ENCODE data around the gene SPATS2. TPM values are rescaled to one million over a fixed set of nuclear protein-coding genes. Genes with fewer than 3 reads are reported as not detected.

The SPATS2 gene
- total and polyA plus RNA-seq, 5 donors from 2014 or later, result 2.4 to 5.5 (median 4.2) TPM

DNA sequence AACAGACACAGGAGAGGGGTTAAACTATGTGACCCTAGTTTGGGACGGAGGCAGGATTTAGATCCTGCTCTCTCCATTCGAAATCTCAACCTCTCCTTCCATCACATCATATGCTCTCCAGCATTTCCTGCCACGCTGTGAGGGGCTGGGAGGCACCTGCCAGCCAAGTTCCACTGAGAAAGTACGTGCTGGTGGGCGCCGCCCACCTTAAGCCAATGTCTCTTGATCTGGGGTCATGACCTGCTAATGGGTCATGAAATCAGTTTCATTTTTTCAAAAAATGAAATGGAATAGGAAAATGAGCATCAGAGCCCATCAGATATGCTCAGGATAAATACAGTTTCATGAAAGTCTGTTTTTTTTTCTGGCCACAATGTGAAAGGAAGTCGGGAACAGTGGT is 193.4 kb downstream of the SPATS2 start:
- H3K4me3 ChIP-seq (ENCODE audit: low read depth, low read length), result no peak overlapping the region
- H3K4me3 Mint-ChIP-seq, result no peak overlapping the region
- peaks cover 77% of the 10 kb centered on the region for H3K36me3 ChIP-seq (ENCODE audit: control insufficient read depth, insufficient read depth, low read length)
- H3K27me3 ChIP-seq (ENCODE audit: control insufficient read depth, insufficient read depth, low read length), result no peaks in the 10 kb centered on the region
- peaks cover 35% of the 10 kb centered on the region for H3K36me3 Mint-ChIP-seq
- H3K27ac Mint-ChIP-seq, result peak overlapping the region in 1 of 3 donors; percentile 8
- DNase-seq (no peak), ATAC-seq (ENCODE audit: low read depth in 2 of 2) (no peak)
- no peaks in the 10 kb centered on the region for H3K9me3 Mint-ChIP-seq
- H3K9me3 ChIP-seq (ENCODE audit: control insufficient read depth in 2 of 2, low read length in 2 of 2), result no peaks in the 10 kb centered on the region
- H3K27me3 Mint-ChIP-seq, result no peaks in the 10 kb centered on the region
- H3K4me1 ChIP-seq (ENCODE audit: control insufficient read depth, insufficient read depth, low read length, poor library complexity, severe bottlenecking), result peaks cover 16% of the 10 kb centered on the region
- no peak overlapping the region for H3K27ac ChIP-seq (ENCODE audit: insufficient read depth, low read length, poor library complexity, severe bottlenecking)
- H3K4me1 Mint-ChIP-seq, result peaks cover 5 to 31% (median 18%) of the 10 kb centered on the region in 4 donors

- Mint-ChIP-seq H3K4me3 (peak overlapping the region in 1 of 4 donors; percentile 66), H3K27me3 (no peaks in the 10 kb centered on the region), H3K4me1 (peaks cover 5 to 39% (median 19%) of the 10 kb centered on the region in 4 donors), H3K36me3 (peaks cover 31% of the 10 kb centered on the region), H3K27ac (peak overlapping the region in 1 of 3 donors; percentile 50), H3K9me3 (no peaks in the 10 kb centered on the region)
- Histone ChIP-seq H3K27me3 (ENCODE audit: control insufficient read depth, insufficient read depth, low read length) (no peaks in the 10 kb centered on the region), H3K4me3 (ENCODE audit: low read depth, low read length) (no peak overlapping the region), H3K4me1 (ENCODE audit: control insufficient read depth, insufficient read depth, low read length, poor library complexity, severe bottlenecking) (peaks cover 30% of the 10 kb centered on the region), H3K27ac (ENCODE audit: insufficient read depth, low read length, poor library complexity, severe bottlenecking) (no peak overlapping the region), H3K9me3 (ENCODE audit: control insufficient read depth in 2 of 2, low read length in 2 of 2) (no peaks in the 10 kb centered on the region), H3K36me3 (ENCODE audit: control insufficient read depth, insufficient read depth, low read length) (peaks cover 69% of the 10 kb centered on the region)
- ATAC-seq (ENCODE audit: low read depth in 2 of 2), result no peak
- no peak for DNase-seq
Measured at GRCh38 chr12:49562233-49562632, 195.0 kb downstream of the SPATS2 start.

- Mint-ChIP-seq H3K36me3 (peaks cover 31% of the 10 kb centered on the region), H3K9me3 (no peaks in the 10 kb centered on the region), H3K27ac (no peak overlapping the region), H3K4me3 (peak overlapping the region in 2 of 4 donors; percentile 63 to 82), H3K4me1 (peaks cover 7 to 44% (median 23%) of the 10 kb centered on the region in 4 donors), H3K27me3 (no peaks in the 10 kb centered on the region)
- Histone ChIP-seq H3K36me3 (ENCODE audit: control insufficient read depth, insufficient read depth, low read length) (peaks cover 66% of the 10 kb centered on the region), H3K4me3 (ENCODE audit: low read depth, low read length) (no peak overlapping the region), H3K4me1 (ENCODE audit: control insufficient read depth, insufficient read depth, low read length, poor library complexity, severe bottlenecking) (peaks cover 35% of the 10 kb centered on the region), H3K9me3 (ENCODE audit: control insufficient read depth in 2 of 2, low read length in 2 of 2) (no peaks in the 10 kb centered on the region), H3K27ac (ENCODE audit: insufficient read depth, low read length, poor library complexity, severe bottlenecking) (no peak overlapping the region), H3K27me3 (ENCODE audit: control insufficient read depth, insufficient read depth, low read length) (no peaks in the 10 kb centered on the region)
- ATAC-seq (ENCODE audit: low read depth in 2 of 2), result no peak
- DNase-seq, result no peak
Measured at GRCh38 chr12:49562831-49563230, 195.6 kb downstream of the SPATS2 start.

DNA sequence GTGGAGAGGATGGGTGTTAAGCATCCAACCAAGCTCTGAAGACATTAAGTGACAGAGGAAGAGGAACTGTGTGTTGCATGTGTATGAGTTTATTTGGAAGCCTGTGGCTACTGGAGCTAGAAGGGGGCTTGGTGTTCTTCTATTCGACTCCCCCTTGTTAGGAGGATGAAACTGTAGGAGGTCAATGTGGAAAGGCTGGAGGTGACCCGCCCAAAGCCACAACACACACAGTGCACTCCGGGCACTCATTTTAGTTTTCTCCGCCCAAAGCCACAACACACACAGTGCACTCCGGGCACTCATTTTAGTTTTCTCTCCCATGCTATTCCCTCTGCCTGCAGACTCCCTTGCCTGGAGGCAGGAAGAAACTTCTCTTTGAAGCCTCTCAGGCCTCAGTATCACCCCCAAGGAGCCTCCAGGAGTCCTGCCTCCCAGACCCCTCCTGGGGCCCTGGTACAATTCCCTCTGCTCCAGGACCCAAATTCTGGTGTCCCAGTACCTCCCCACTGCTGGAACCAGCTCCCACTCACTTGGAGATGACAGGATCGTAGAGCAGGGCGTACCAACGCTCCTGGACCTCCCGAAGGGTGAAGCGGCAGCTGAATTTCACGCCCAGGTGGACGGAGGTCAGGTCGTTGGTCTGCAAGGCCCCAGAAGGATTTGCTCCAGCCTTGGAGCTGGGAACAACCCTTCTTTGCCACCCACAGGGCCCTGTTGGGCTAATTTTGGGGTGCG is 196.9 kb downstream of the SPATS2 start:
- H3K9me3 ChIP-seq (ENCODE audit: control insufficient read depth in 2 of 2, low read length in 2 of 2), result no peaks in the 10 kb centered on the region
- Mint-ChIP-seq H3K4me1 (peaks cover 12 to 56% (median 33%) of the 10 kb centered on the region in 4 donors), H3K4me3 (peak overlapping the region in 3 of 4 donors; percentile 46 to 82 (median 75)), H3K27me3 (no peaks in the 10 kb centered on the region), H3K27ac (peak overlapping the region in 2 of 3 donors; percentile 29 to 76), H3K9me3 (no peaks in the 10 kb centered on the region), H3K36me3 (peaks cover 27% of the 10 kb centered on the region)
- H3K27ac ChIP-seq (ENCODE audit: insufficient read depth, low read length, poor library complexity, severe bottlenecking), result no peak overlapping the region
- DNase-seq, result no peak
- no peak overlapping the region for H3K4me3 ChIP-seq (ENCODE audit: low read depth, low read length)
- ATAC-seq (ENCODE audit: low read depth in 2 of 2), result no peak
- H3K36me3 ChIP-seq (ENCODE audit: control insufficient read depth, insufficient read depth, low read length), result peaks cover 54% of the 10 kb centered on the region
- no peaks in the 10 kb centered on the region for H3K27me3 ChIP-seq (ENCODE audit: control insufficient read depth, insufficient read depth, low read length)
- peaks cover 44% of the 10 kb centered on the region for H3K4me1 ChIP-seq (ENCODE audit: control insufficient read depth, insufficient read depth, low read length, poor library complexity, severe bottlenecking)

DNA sequence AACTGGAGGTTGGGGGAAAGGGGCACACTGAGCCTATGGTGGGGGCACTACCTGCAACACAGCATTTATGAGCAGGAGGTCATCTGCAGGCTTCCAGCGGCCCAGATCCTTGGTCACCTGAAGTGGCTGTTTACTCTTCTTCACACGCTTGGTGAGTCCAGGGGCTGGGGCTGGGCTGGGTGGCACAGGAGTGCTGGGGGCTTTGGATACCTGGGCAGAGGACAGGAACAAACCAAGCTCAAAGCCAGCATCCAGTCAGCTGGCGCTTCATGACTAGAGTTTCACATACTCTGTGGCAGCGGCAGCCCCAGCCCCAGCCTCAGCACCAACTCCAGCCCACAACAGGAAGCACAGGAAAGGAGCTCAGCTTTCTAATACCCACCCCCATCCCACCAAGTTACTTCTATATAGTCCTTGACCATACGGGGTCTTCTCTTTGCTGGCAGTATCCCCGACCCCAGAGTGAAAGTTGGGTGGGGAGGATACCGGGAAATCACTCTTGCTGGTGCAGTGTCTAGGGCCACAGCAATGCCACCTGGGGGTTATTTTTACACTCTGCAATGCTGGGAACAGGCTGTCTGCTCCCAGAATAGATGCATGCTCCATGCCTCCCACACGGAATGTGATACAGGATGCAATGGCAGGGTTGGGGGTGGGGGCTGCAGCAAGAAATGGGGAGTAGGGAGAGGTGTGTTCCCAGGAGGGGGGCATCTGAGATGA is 197.6 kb downstream of the SPATS2 start:
- no peaks in the 10 kb centered on the region for H3K27me3 Mint-ChIP-seq
- DNase-seq (peak in 1 of 3 donors; percentile 31), ATAC-seq (ENCODE audit: low read depth in 2 of 2) (no peak)
- peaks cover 12 to 58% (median 33%) of the 10 kb centered on the region in 4 donors for H3K4me1 Mint-ChIP-seq
- H3K27ac ChIP-seq (ENCODE audit: insufficient read depth, low read length, poor library complexity, severe bottlenecking), result no peak overlapping the region
- H3K4me3 ChIP-seq (ENCODE audit: low read depth, low read length), result no peak overlapping the region
- no peaks in the 10 kb centered on the region for H3K9me3 ChIP-seq (ENCODE audit: control insufficient read depth in 2 of 2, low read length in 2 of 2)
- peak overlapping the region in 1 of 3 donors; percentile 48 for H3K27ac Mint-ChIP-seq
- H3K36me3 ChIP-seq (ENCODE audit: control insufficient read depth, insufficient read depth, low read length), result peaks cover 47% of the 10 kb centered on the region
- peaks cover 51% of the 10 kb centered on the region for H3K4me1 ChIP-seq (ENCODE audit: control insufficient read depth, insufficient read depth, low read length, poor library complexity, severe bottlenecking)
- H3K9me3 Mint-ChIP-seq, result no peaks in the 10 kb centered on the region
- H3K27me3 ChIP-seq (ENCODE audit: control insufficient read depth, insufficient read depth, low read length), result no peaks in the 10 kb centered on the region
- H3K4me3 Mint-ChIP-seq, result peak overlapping the region in 3 of 4 donors; percentile 49 to 71 (median 68)
- peaks cover 25% of the 10 kb centered on the region for H3K36me3 Mint-ChIP-seq

- no peak for DNase-seq
- Histone ChIP-seq H3K36me3 (ENCODE audit: control insufficient read depth, insufficient read depth, low read length) (peaks cover 39% of the 10 kb centered on the region), H3K4me1 (ENCODE audit: control insufficient read depth, insufficient read depth, low read length, poor library complexity, severe bottlenecking) (peaks cover 53% of the 10 kb centered on the region), H3K27me3 (ENCODE audit: control insufficient read depth, insufficient read depth, low read length) (no peaks in the 10 kb centered on the region), H3K4me3 (ENCODE audit: low read depth, low read length) (no peak overlapping the region), H3K9me3 (ENCODE audit: control insufficient read depth in 2 of 2, low read length in 2 of 2) (no peaks in the 10 kb centered on the region), H3K27ac (ENCODE audit: insufficient read depth, low read length, poor library complexity, severe bottlenecking) (no peak overlapping the region)
- peak overlapping the region in 2 of 3 donors; percentile 17 to 48 for H3K27ac Mint-ChIP-seq
- H3K4me3 Mint-ChIP-seq, result peak overlapping the region; percentile 38 to 78 (median 55)
- no peaks in the 10 kb centered on the region for H3K27me3 Mint-ChIP-seq
- peaks cover 12 to 65% (median 37%) of the 10 kb centered on the region in 4 donors for H3K4me1 Mint-ChIP-seq
- H3K9me3 Mint-ChIP-seq, result no peaks in the 10 kb centered on the region
- peaks cover 24% of the 10 kb centered on the region for H3K36me3 Mint-ChIP-seq
- ATAC-seq (ENCODE audit: low read depth in 2 of 2), result no peak
Measured at GRCh38 chr12:49565406-49566265, 198.4 kb downstream of the SPATS2 start.

DNA sequence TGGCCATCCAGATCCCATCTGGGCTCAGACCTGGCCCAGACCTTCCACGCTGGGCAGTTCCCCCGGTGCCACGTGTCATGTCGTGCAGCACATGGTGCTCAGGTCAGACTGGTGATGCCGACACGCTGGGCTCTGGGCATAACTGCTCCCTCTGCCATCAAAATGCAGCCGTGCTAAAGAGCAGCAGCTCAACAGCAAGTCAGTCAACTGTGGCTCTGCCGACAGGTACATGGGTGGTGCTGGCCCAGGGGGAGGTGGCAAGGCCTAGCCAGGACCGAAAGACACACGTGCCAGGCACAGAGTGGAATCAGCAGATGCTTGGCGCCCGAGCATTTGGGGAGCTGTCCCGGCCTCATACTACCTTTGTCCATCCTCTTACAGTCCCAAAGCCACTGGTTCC is 199.1 kb downstream of the SPATS2 start:
- H3K27ac Mint-ChIP-seq, result no peak overlapping the region
- peaks cover 11 to 70% (median 39%) of the 10 kb centered on the region in 4 donors for H3K4me1 Mint-ChIP-seq
- peaks cover 32% of the 10 kb centered on the region for H3K36me3 ChIP-seq (ENCODE audit: control insufficient read depth, insufficient read depth, low read length)
- no peaks in the 10 kb centered on the region for H3K9me3 Mint-ChIP-seq
- peaks cover 59% of the 10 kb centered on the region for H3K4me1 ChIP-seq (ENCODE audit: control insufficient read depth, insufficient read depth, low read length, poor library complexity, severe bottlenecking)
- H3K27ac ChIP-seq (ENCODE audit: insufficient read depth, low read length, poor library complexity, severe bottlenecking), result no peak overlapping the region
- no peaks in the 10 kb centered on the region for H3K27me3 ChIP-seq (ENCODE audit: control insufficient read depth, insufficient read depth, low read length)
- H3K4me3 ChIP-seq (ENCODE audit: low read depth, low read length), result peak overlapping the region; percentile 96
- H3K36me3 Mint-ChIP-seq, result peaks cover 20% of the 10 kb centered on the region
- DNase-seq, result no peak
- H3K9me3 ChIP-seq (ENCODE audit: control insufficient read depth in 2 of 2, low read length in 2 of 2), result no peaks in the 10 kb centered on the region
- no peaks in the 10 kb centered on the region for H3K27me3 Mint-ChIP-seq
- peak overlapping the region in 2 of 4 donors; percentile 21 to 99 for H3K4me3 Mint-ChIP-seq
- no peak for ATAC-seq (ENCODE audit: low read depth in 2 of 2)
